ENCODE measurements around the gene DEPP1. TPM values are rescaled to one million over a fixed set of nuclear protein-coding genes. Genes with fewer than 3 reads are reported as not detected.

DEPP1 gene
- total and polyA plus RNA-seq, 10 of the 15 experiments (the other 5 are each of a cell fraction or from before 2014, with no cell fraction given): 1.7 to 12.1 (median 7.3) TPM

GRCh38 chr10:44958898-44959246 lies 19.7 kb downstream of the DEPP1 start (continued):
- TF ChIP-seq MEF2A (IDR thresholded peaks at IDR 0.05; ENCODE audit: insufficient read depth, low read depth, low read length): no peak
- no peak for TF ChIP-seq POU2F2 (IDR thresholded peaks at IDR 0.05; ENCODE audit: borderline replicate concordance, low read depth, low read length)
- TF ChIP-seq KDM1A (IDR thresholded peaks at IDR 0.05; ENCODE audit: borderline replicate concordance): no peak
- TF ChIP-seq ZBTB11 (CRISPR knock-in tag; IDR thresholded peaks at IDR 0.05): no peak
- 0 out of 2 replicates have a peak, but pooled peaks have one; percentile 1 for TF ChIP-seq RELB (IDR thresholded peaks at IDR 0.05; ENCODE audit: low read depth)
- no peak for TF ChIP-seq STAT1 (conservative IDR thresholded peaks at IDR 0.05)
- no peak for TF ChIP-seq MLLT1 (IDR thresholded peaks at IDR 0.05)
